KG1 (cell line): Measurements from ENCODE around the gene ST8SIA5.

Source experiments
- DNase-seq: peaks from one replicate; lab custom pipeline; 2025; lab: John Stamatoyannopoulos, UW

The ST8SIA5 gene

DNA sequence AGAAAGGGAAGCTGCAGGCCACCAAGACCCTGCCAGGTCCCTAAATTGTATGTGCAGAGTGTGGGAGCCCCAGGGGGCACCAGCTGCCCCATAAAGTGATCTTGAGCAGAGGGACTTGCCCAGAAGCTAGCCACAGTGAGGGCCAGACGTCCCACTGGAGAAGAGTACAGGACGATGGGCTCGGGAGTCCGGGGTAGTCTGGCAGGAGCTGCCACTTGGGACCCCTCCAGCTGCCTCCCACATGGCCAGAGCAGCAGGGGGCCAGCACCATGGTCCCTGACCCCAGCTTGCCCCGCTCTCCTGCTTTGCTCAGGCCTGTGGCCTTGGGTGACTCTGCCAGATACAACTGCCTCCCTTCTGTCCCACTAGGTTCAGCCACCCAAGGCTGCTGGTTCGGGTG, 88.2 kb downstream of the ST8SIA5 start:
- no peak for DNase-seq

DNA sequence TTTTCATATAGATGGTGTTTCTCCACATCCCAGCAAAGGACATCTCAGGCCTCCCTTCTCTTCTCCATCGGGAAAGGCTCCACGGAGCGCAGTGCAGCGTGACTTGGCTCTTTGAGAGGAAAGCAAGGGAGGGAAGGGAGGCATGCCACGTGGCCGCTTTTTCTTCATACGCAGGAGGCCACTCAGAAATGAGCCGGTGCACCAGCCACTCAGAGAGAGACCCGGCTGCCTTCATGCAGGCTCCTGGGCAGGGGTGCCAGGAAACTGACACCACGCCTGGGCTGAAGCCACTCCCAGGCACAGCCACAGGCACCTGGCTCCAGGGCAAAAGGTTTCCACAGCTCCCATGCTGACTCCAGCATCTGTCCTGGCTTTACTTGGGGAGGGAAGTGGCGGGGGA, 88.7 kb downstream of the ST8SIA5 start:
- no peak for DNase-seq

DNA sequence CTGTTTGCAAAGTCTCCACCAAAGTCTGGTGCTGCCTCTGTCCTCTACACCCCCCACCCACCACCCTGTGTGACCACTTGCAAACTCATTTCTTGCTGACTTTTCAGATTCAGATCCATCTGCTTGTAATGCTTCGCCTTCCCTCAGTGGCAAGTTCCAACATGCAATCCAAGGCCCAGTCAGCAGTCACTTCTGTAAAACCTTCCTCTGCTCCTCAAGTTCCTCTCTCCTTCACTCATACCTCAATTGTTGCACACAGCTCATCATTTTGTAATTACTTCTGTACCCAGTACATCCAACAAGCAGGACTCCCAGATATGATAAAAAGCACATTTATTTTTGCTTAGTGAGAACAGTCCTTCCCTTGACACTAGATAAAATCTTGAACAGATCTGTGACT, 93.3 kb downstream of the ST8SIA5 start:
- no peak for DNase-seq

DNA sequence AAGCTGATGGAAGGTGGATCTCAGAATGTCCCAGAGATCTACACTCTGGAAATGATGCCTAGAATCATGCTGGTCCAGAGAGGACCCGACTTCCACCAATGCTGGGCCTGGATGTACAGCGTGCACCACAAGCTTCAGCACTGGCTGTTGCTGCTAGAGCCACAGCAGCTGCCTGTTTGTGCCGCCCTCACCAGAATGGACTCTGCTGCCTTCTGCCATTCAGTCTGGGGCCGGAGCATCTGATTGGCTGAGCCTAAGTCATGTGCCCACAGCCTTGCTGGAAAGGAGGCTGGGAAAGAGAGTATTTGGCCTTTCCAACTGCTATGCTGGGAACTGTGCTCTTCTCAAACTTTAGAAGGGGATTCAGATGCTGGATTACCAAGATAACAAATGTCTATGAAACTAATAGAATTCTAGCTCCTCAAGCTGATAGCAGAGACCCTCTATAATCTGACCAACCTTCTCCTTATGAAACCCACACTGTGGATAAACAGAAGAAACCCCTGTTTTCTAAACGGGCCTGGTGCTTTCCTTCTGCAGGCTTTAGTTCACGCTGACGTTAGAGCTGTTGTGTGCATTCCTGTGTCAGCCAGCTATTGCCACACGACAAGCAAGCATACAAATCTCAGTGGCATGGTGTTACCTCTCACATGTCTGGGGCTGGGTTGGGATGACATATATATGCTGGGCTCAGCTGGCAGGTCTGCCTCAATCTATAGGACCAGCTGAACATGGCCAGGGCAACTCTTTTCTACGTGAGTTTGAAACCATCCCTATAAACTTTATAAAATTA, 95.7 kb downstream of the ST8SIA5 start:
- no peak for DNase-seq

DNA sequence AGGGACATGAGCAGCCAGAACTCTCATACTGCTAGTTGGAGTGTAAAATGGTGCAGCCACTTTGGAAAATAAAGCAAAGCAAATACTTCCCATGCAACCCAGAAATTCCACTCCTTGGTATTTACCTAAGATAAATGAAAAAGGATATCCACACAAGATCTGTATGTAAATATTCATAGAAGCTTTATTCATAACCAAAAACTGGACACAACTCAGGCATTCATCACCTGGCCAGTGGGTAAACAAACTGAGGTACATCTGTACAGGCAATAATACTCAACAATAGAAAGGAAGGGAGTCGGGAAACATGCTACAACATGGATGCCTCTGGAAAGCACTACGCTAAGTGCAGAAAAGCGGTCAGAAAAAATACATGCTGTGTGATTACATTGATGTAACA, 97.4 kb downstream of the ST8SIA5 start:
- DNase-seq = no peak

DNA sequence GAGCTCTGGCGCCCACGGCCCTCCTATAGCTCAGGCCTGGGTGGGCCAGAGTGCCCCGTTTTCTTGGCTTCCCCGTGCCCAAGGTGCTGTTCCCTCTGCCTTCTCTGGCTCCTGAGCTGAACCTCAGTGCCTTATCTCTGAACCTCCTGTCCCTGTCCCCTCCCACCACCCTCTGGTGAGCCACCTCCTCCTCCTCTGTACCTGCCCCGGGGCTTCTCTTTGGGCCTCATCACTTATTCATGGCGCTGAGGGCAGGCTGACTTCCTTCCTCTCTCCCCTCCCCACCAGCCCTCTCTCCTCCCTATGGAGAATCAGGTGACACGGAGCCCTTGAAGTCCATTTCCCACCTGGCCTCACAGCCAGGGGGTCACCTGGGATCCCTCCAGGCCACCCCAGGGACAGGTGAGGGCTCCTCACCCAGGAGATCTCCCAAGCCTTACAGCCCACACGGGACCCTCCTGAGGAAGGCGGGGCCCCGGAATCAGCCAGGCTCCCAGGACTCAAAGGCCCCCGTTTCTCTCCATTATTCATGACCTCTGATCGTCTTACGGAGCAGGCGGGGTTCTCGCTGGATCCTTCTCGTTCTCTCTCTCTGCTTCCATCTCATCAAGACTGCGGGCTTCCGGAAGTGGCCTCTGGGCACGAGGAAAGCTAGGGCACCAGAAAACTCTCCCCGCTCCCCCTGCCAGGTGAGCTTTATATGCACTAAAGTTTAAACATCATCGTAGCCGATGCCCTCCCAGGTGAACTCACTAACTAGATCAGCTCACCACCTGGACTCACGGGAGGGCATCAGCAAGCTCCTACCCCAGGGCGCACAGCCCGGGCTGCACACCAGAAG, 99.5 kb downstream of the ST8SIA5 start, which contains the start of gene LOXHD1:
TSS of gene LOXHD1 (minus strand) at position 106 of the 841 bp plus-strand sequence. CDS start 187 bp downstream, outside the sequence.
- no peak for DNase-seq

DNA sequence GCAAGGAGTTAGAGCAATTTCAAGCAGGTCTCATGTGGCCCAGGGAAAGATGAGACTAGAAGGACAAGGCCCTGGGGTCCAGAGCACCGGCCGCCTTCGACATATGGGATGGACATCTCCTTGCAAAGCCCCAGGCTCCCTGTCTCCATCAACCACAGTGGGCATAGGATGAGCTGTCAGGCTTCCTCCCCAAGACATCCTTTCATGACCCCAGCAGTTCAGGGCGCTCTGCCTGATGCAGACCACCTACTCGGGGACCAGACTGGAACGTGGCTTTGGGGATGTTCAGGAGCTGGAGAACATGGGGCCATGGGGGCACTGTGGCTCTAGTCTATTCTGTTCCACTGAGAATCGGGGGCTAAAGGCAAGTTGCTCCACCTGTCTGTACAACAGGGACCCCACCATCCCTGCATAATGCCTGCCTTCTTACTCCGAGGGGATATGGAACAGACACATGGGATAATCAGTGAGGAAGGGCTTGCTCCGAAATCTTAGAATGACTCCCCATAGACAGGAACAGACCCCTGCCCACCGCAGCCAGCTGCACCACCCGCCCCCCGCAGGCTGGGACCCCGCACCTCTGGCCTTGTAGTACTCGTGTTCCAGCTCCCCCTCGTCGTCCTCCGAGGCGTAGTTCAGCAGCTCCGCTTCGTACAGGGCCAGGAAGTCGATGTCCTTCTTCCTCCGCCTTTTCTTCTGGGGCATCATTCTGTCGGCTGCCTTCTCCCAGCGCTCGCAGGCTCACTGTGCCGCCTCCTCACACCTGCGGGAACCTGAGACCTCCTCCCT, 100.3 kb downstream of the ST8SIA5 start:
- no peak for DNase-seq

DNA sequence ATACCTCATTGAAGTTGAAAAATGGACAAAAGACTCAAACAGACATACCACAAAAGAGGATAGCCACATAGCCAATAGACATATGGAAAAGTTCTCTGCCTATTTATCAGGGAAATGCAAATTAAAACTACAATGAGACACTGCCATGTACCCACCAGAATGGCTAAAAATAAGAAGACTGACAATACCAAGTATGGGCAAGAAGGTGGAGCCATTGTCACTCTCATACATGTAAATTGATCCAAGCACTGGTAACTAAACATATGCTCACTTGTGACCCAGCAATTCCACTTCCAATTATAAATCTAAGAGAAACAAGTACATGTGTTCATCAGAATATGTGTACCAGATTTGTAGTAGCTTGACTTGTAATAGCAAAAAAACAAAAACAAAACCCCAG, 104.5 kb downstream of the ST8SIA5 start:
- DNase-seq = no peak

DNA sequence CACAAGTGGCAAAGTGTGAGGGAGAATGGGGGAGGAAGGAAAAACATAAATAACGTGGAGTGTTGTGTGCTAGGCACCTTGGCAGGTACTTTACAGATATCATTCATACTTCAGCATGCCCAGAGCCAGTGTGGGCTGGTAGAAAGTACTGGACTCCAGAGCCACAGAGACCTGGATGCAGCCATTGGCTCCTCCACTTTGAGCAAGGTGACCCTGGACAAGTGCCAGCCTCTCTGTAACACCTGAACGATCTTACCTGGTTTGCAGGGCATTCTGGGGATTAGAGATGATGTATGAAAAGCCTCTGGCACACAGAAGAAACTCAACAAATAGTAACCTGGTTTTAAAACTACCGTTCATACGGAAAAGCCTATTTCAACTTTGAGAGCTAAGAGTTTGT, 106.2 kb downstream of the ST8SIA5 start:
- DNase-seq = no peak

DNA sequence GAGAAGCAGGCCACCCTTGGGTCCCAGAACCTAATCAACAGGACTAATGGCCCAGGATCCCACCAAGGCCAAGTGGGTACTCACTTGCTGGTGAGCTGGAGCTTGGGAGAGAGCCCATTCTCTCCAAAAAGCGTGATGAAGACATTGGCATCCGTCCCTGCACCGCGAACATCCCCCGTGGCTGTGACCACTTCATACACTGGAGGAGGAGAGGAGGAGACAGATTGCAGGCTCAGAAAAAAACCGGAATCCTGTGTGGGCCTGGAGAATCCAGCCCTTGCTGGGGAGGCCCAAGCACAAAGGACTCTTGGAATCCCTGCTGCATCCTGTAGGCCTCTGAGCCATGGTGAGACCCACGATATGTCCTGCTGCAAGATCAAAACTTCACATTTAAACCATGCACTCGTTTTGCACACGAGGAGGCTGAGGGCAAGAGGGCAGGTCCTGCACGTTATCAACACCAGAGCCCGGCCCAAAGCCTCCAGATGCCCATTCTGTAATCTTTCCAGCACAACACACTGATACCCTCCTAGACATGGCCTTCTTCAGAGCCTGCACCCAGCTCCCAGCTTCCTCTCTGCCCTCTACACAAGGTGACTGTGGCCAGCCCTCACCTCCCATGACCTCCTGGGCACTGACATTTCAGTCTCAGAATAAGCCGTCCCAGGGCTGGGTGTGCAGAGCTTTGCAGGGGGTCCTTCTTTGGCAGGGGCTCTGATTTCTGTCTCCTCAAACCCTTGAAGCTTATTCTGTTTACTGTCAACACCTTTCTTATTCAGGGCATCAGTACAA, 107.6 kb downstream of the ST8SIA5 start:
- no peak for DNase-seq

DNA sequence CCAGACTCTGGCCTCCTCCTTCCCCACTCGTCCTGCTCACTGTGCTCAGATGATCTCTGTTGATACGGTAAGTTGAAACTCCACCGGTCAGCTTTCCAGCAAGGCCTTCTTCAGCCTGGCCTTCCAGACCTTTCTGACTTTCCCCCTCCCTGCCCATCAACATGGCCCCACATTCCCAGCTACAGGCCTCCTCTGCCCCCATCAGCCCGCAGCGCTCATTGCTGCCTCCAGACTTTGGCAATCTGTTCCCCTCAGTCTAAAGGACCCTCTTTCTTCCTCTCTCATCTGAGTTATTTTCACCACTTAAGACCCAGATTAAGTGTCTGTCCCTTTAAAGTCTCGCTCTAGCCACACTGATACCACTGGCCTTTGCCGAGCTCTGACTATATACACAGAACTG, 110.4 kb downstream of the ST8SIA5 start:
- DNase-seq = no peak

DNA sequence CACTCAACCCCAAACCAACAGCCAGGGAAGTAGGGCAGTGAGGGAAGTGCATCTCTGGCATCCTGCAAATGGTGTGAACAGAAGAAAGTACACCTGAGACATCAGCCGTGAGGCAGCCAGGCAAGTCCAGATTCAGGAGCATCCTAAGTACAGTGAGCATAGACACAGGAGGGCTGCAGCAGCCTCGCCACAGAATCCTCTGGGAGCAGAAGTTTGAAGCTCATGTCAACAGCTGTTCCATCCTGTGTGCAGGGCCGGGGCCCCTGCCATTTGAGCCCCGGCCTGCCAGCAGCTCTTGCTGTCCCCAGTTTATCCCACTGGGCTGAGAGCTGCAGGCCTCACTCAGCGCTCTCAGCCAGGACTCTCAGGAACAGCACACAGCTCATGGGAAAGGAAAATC, 114.3 kb downstream of the ST8SIA5 start:
- no peak for DNase-seq

DNA sequence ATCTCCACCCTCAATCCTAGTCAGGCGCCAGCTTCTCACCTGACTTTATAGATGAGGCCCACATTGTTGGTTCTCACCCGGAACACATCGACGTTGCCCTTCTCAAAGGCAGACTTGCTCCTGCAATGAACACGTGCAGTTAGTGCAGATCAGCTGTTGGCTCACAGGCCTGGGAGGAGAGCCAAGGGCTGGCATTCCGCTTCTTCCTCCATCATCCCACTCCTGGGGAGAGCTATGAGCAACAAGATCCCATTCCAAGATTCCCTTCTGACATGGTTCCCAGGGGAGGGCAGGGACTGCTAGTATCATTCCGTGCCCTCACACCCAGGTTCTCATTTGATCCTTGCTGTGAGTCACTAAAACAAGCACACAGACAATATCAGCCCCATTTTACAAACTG, 114.9 kb downstream of the ST8SIA5 start:
- no peak for DNase-seq

DNA sequence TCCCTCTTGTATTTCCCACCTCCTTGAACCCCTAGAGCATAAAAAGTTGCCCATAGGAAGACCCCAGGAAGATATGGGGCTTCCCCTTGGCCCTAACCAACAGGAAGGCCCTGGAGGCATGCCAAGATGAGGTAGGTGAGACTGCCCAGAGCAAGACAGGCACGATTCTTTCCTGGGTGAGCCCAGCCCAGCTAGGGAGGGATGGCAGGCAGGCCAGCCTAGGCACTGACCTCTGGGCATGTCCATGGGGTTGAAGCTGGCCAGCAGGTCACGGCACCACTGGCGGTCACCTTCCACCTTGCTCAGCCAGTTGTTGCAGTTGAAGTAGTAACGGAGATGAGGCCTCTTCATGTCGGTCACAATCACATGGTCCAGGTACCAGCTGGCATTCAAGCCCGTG, 117.5 kb downstream of the ST8SIA5 start:
- no peak for DNase-seq

DNA sequence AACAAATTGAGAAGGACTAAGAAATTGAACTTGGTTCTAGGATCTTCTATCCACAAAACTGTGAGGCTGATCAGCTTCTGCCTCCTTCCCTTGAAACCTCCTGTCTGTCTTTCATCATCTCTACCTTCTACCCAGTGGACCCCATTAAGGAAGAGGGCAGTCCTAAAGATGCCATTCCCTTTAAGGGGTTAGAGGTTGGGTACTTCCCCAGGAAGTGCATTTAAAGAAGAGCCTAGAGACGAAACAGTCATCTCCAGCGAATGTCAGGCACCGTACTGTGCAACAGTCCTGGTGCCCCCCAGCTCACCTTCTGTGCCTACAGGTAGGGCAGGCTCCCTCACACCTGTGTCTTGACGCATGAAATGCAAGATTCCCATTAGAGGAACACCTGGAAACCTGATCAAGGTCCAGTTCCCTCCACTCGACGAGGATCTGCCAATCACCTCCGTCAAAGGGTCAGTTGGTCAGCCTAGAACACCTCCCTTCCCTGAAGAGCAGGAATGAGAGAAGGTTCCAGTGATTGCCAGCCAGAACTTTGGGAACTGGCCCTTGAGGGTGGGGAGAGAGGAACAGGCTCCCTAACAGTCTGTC, 120.7 kb downstream of the ST8SIA5 start:
- DNase-seq = no peak

DNA sequence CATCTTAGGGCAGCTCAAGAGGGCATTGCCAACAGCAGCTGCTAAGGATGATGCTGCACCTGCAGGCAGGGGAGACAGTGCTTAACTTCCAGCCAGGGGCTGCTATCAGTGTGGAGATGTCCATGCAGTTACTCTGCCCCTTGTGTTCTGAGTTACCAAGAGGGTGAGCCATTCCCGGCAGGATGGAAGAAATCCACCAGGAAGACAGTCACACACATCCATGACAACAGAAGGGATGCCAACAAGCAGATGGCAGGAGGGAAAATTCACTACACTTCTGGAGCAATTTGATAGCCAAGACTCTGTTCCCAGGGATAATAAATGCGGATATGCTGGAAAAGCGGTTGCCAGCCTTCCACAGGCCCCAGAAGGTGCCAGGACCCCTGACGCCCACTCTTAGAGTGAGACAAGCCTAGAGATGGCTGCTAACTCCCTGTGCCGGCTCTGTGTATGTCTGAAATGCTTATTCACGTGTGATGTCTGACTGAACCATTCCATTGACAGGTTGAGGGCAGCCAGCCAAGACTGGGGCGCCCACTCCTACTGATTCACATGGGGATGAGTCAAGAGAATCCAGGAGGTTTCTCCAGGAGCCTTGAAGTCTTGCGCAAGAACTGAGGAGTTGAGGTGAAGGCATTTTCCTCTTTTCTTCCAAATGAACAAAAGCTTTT, 124.3 kb downstream of the ST8SIA5 start:
- no peak for DNase-seq

DNA sequence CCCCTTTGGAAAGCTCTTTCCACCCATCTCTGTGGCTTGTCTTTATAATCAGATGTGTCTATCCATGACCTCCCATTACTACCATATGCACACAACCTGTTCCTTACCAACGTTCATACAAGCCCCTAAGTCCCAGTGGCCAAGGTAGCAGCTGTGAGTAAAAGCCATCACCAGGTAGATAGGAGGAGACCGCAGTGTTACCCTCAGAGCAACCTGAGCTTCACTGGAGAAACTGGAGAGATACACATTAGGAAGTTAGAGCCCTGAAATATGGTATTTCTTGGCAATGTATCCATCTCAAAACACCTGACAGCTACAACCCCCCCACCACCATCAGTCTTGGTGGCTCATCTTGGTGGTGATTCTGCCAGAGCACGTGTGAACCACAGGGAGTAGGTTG, 125.9 kb downstream of the ST8SIA5 start:
- DNase-seq = no peak

DNA sequence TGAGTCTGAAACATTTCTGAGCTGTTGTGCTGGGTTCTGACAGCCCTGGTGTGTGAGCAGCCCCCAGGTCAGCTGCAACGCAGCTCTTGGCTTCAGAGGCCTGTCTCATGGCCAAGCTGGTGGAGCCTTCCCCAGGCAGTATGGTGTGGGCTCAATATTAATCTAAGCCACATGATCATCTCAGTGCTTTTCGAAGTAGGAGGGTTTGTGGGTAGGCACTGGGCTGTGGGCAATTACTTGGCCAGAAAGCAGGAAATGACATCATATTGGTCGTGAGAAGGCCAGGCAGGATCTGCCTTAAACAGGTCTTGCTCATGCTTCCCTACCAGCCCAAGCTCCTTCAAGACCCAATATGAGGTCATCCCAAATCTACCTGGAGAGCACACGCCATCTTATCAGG, 126.7 kb downstream of the ST8SIA5 start:
- DNase-seq = no peak

DNA sequence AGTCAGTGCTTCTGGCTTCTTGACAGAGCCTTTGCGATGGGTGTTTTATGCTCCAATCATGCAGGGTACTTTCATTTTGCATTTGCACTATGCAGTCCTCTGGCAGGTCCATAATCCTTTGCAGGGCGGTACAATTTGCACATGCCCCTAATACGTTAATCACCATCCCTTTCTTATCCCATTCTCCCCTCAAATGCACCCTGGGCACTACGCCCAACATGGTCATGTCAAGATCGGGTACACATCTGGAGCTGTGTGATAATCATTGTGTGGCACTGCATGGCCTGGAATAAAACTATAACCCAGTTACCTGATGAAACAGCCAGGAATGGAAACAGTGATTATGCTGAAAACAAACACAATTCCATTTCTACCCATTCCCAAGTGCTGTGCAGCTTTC, 127.5 kb downstream of the ST8SIA5 start:
- DNase-seq = no peak

DNA sequence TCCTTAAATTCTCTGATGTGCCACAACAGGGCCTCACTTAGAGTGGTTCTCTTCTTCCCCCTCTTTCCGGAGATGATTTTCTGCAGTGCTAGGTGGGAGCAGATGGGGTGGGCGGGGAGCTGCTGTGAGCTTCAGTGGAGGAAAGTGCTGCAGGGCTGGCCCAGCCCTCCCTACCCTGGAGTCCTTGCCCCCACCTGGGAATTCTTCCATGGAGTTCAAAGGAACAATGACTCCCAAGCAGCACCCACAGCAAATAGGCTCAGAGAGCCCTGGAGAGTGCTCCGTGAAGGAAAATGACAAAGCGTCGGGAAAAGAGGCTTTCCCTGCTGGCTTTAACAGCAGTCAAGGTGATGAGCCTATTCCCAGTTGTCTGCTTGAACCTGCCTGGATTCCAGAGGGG, 128.6 kb downstream of the ST8SIA5 start:
- no peak for DNase-seq

DNA sequence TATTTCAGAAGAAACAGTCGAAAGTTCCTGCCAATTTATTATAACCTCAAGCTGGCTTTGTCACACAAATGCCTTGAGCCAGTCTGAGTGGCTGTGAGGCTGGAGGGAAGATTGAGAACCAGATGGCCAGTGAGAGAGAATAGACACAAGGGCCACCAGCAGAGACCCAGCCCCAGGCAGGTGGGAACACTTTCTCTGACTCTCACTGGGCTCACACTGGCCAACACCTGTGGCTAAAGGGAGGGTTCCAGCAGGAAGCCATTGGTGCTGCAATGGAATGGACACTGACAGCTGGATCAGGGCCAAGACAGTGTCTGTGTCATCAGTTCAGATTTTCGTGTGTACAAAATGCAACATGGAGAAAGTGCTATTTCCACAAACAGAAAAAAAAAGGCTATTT, 129.7 kb downstream of the ST8SIA5 start:
- no peak for DNase-seq
